MCF 10A (cell line): ENCODE measurements around the gene TXNDC2. TPM values are rescaled to one million over a fixed set of nuclear protein-coding genes. Genes with fewer than 3 reads are reported as not detected.

Source experiments
- BruUV-seq: library from RNA; stranded (reverse); fragments of 400-500 nt; replicated peaks from 2 replicates; lab custom pipeline; 2021; lab: Mats Ljungman, UMichigan
- CTCF ChIA-PET: fragments of 300-600 bp; sonication (Branson Sonifier 250); formaldehyde crosslinking; extraction: SDS; loops from one replicate; lab custom pipeline; 2021; ENCODE audit warnings: antibody characterized with exemption, inconsistent platforms; lab: Yijun Ruan, JAX
- POLR2A ChIA-PET: fragments of 300-600, 350-650 bp; sonication (Branson Sonifier 250); formaldehyde crosslinking; extraction: SDS; loops from one replicate; lab custom pipeline; 2020; ENCODE audit warnings: antibody characterized with exemption, inconsistent platforms; lab: Yijun Ruan, JAX
- DNase-seq: peaks from one replicate; pipeline ENCODE4 v3.0.0-alpha.2; 2018; ENCODE audit not compliant: unreplicated experiment
- H3K27ac Mint-ChIP-seq: one replicate; pipeline ENCODE4 v1.8.0; 2022; ENCODE audit warnings: mild to moderate bottlenecking, low read depth, mixed read lengths; ENCODE audit not compliant: unreplicated experiment
- H3K27me3 Mint-ChIP-seq: one replicate; pipeline ENCODE4 v1.8.0; 2022; ENCODE audit warnings: mixed read lengths; ENCODE audit not compliant: insufficient read depth, unreplicated experiment
- H3K36me3 Mint-ChIP-seq: one replicate; pipeline ENCODE4 v1.8.0; 2022; ENCODE audit warnings: mild to moderate bottlenecking, moderate library complexity, mixed read lengths; ENCODE audit not compliant: insufficient read depth, unreplicated experiment
- H3K4me1 Mint-ChIP-seq: one replicate; pipeline ENCODE4 v1.8.0; 2022; ENCODE audit warnings: mixed read lengths; ENCODE audit not compliant: insufficient read depth, unreplicated experiment
- H3K4me3 Mint-ChIP-seq: one replicate; pipeline ENCODE4 v1.8.0; 2022; ENCODE audit warnings: mild to moderate bottlenecking, moderate library complexity, mixed read lengths; ENCODE audit not compliant: unreplicated experiment
- H3K9me3 Mint-ChIP-seq: one replicate; pipeline ENCODE4 v1.8.0; 2022; ENCODE audit warnings: mixed read lengths; ENCODE audit not compliant: unreplicated experiment
- intact Hi-C: fragments of 100-400 bp; cut with micrococcal nuclease; formaldehyde crosslinking; loops from 2 replicates; pipeline ENCODE4 v1.14.1; 2022
- total RNA-seq: library from RNA; stranded (reverse); gene quantifications from 2 replicates; pipeline ENCODE4 v1.2.3, GENCODE V29; 2022
- TF ChIP-seq, protein P1 (sequence below): fragments of 200-600 bp; IDR thresholded peaks from one replicate; pipeline ENCODE4 v1.8.0; 2022; ENCODE audit warnings: antibody characterized with exemption, mild to moderate bottlenecking; ENCODE audit not compliant: unreplicated experiment

TXNDC2 gene
- total RNA-seq, 1 experiment from 2014 or later = not detected

DNA sequence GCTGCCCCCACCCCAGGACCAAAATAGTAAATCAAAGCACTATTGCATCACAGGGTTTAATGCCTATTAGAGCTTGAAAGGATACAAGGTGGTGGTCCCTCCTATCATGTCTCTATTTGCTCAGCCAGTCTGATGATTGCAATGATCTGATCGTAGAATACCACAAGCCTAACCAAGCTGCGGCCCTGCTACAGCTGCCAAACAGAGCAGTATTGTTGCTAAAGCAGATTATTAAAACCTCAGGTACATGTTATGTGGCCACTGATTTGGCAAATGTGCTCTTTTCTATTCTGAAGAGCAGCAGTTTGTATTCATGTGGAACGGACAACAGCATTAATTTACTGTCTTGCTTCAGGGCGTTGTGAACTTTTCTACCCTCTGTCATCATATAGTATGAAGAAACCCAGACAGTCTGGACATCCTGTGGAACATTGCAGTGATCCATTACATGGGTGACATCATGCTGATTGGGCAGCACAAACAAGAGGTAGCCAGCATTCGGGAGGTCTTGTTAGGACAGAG, 19.7 kb downstream of the TXNDC2 start:
- H3K27ac Mint-ChIP-seq = peak overlapping the region; percentile 36
- H3K27me3 Mint-ChIP-seq = no peaks in the 10 kb centered on the region
- POLR2A ChIA-PET = interaction anchor here (0.7 to 3.3 kb wide), 7 partner anchors 9 to 452 kb away, joined by 3 to 37 read pairs (median 5); partner anchors contain the start of gene VAPA
- no peaks in the 10 kb centered on the region for H3K9me3 Mint-ChIP-seq
- H3K4me3 Mint-ChIP-seq = no peak overlapping the region
- CTCF ChIA-PET = interaction anchor here (0.8 kb wide), 1 partner anchor 534 kb away, joined by 5 read pairs; no protein-coding TSS in a partner anchor
- intact Hi-C loops = no loop called here
- peak; percentile 66 for DNase-seq
- TF ChIP-seq, protein P1, sequence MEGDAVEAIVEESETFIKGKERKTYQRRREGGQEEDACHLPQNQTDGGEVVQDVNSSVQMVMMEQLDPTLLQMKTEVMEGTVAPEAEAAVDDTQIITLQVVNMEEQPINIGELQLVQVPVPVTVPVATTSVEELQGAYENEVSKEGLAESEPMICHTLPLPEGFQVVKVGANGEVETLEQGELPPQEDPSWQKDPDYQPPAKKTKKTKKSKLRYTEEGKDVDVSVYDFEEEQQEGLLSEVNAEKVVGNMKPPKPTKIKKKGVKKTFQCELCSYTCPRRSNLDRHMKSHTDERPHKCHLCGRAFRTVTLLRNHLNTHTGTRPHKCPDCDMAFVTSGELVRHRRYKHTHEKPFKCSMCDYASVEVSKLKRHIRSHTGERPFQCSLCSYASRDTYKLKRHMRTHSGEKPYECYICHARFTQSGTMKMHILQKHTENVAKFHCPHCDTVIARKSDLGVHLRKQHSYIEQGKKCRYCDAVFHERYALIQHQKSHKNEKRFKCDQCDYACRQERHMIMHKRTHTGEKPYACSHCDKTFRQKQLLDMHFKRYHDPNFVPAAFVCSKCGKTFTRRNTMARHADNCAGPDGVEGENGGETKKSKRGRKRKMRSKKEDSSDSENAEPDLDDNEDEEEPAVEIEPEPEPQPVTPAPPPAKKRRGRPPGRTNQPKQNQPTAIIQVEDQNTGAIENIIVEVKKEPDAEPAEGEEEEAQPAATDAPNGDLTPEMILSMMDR = no peak
- BruUV-seq = no TSS peak
- no peaks in the 10 kb centered on the region for H3K36me3 Mint-ChIP-seq
- H3K4me1 Mint-ChIP-seq = peaks cover 10% of the 10 kb centered on the region

DNA sequence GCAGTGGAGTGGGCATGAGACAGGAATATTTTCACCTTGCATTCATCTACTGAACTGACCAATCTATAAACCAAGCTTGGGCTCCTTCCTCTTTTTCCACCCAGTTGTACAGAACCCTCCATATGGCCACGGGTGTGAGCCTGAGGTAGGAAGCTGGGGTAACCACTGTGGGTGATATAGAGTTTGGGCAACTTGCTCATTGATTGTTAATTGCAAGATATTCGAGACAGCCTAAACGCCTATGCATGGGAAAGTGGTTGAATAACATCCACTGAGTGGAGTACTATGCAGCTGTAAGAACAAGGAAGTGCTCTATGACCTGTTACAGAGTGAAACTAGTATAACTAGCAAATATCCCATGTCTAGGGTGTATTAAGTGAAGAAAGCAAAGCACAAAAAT, 20.7 kb downstream of the TXNDC2 start:
- Mint-ChIP-seq H3K4me1 (peaks cover 10% of the 10 kb centered on the region), H3K9me3 (no peaks in the 10 kb centered on the region), H3K4me3 (no peak overlapping the region), H3K27me3 (no peaks in the 10 kb centered on the region), H3K36me3 (no peaks in the 10 kb centered on the region), H3K27ac (peak overlapping the region; percentile 36)
- TF ChIP-seq, protein P1 = no peak
- intact Hi-C loops = no loop called here
- ChIA-PET POLR2A (interaction anchor here (0.8 to 3.3 kb wide), 5 partner anchors 8 to 453 kb away, joined by 3 to 37 read pairs (median 4); partner anchors contain the start of gene VAPA), CTCF (no interaction called here)
- BruUV-seq = no TSS peak
- DNase-seq = no peak

DNA sequence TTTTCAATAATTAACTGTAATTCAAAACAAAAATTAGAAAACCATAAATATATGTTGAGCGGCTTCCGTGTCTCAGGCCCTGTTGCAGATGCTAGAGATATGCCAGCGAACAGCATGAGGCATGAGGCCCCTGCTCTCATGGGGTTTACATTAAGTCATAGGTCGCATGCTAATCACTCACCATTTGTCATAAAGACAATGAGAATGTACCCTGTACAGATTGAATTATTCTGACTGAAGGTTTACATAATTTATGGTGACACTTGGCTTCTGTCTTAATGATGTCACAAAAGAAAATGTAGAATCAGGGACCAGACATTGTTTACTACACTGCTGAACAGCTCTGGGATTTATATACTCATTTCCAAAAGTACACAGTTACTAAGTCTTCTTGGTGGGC, 22.1 kb downstream of the TXNDC2 start:
- no peak for DNase-seq
- TF ChIP-seq, protein P1 = no peak
- H3K36me3 Mint-ChIP-seq = no peaks in the 10 kb centered on the region
- POLR2A ChIA-PET = no interaction called here
- peaks cover 10% of the 10 kb centered on the region for H3K4me1 Mint-ChIP-seq
- intact Hi-C loops = no loop called here
- no peak overlapping the region for H3K4me3 Mint-ChIP-seq
- CTCF ChIA-PET = no interaction called here
- no peak overlapping the region for H3K27ac Mint-ChIP-seq
- H3K9me3 Mint-ChIP-seq = no peaks in the 10 kb centered on the region
- no TSS peak for BruUV-seq
- H3K27me3 Mint-ChIP-seq = no peaks in the 10 kb centered on the region

DNA sequence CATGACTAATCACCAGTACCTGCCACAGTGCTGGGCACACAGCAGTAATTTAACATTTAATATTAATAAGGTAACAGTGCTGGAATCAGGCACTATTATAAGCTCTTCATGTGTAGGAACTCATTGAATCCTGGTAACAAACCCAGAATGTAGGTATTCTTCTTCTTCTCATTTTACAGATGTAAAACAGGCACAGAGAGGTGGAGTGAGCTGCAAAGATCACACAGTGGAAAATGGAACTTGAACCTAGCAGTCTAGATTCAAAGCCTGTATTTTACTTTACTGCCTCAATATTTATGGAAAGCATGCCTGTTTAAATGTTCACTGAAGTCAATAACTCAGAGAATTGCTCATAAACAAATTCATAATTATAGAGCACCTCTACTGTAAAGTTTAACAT, 24.3 kb downstream of the TXNDC2 start:
- H3K4me1 Mint-ChIP-seq = peaks cover 10% of the 10 kb centered on the region
- no TSS peak for BruUV-seq
- CTCF ChIA-PET = no interaction called here
- H3K27me3 Mint-ChIP-seq = no peaks in the 10 kb centered on the region
- TF ChIP-seq, protein P1 = no peak
- no peaks in the 10 kb centered on the region for H3K36me3 Mint-ChIP-seq
- H3K9me3 Mint-ChIP-seq = no peaks in the 10 kb centered on the region
- no peak overlapping the region for H3K4me3 Mint-ChIP-seq
- POLR2A ChIA-PET = interaction anchor here (0.6 kb wide), 1 partner anchor 40 kb away, joined by 3 read pairs; no protein-coding TSS in a partner anchor
- DNase-seq = no peak
- no peak overlapping the region for H3K27ac Mint-ChIP-seq
- intact Hi-C loops = loop anchor here (10.0 kb wide), 3 partner anchors 135 to 295 kb away; partner anchors contain the start of gene PPP4R1
